Measurements from ENCODE around the gene CRAMP1.

DNA sequence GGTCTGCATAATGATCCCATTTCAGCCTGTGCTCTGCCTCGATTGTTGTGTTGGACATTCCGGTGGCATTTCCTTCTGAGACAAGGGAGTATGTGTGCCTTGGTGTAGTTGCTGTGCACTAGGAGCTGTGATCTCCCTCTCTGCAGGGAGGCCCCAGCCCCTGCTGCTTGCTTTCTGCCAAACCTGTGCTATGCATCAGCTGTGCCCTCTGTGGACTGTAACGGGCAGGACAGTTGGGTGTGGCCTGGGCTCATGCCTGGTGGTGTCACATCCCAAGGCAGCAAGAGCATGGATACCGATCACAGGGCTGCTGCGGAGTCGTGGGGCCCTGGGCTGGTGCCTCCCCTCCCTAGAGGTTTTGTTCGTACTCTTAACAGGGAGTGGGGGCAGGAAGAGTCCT is 62.1 kb downstream of the CRAMP1 start:
- TF ChIP-seq, protein P1, sequence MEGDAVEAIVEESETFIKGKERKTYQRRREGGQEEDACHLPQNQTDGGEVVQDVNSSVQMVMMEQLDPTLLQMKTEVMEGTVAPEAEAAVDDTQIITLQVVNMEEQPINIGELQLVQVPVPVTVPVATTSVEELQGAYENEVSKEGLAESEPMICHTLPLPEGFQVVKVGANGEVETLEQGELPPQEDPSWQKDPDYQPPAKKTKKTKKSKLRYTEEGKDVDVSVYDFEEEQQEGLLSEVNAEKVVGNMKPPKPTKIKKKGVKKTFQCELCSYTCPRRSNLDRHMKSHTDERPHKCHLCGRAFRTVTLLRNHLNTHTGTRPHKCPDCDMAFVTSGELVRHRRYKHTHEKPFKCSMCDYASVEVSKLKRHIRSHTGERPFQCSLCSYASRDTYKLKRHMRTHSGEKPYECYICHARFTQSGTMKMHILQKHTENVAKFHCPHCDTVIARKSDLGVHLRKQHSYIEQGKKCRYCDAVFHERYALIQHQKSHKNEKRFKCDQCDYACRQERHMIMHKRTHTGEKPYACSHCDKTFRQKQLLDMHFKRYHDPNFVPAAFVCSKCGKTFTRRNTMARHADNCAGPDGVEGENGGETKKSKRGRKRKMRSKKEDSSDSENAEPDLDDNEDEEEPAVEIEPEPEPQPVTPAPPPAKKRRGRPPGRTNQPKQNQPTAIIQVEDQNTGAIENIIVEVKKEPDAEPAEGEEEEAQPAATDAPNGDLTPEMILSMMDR (IDR thresholded peaks at IDR 0.05): no peak
- TF ChIP-seq POLR2A (IDR thresholded peaks at IDR 0.05): no peak
